SHP77 (cell line): ENCODE results near the gene USP32.
"Not testable (repeated sequence)": the region's sequence is repeated elsewhere in the genome, so short reads cannot be mapped to it uniquely, and the experiment has no call there.

ENCODE experiments used
- DNase-seq, 2 experiments: peaks; one replicate each; lab custom pipeline; 2025; lab: John Stamatoyannopoulos, UW

USP32 gene

GRCh38 chr17:60392042-60392844 lies at the start of gene USP32:
Gene USP32, minus strand, starts transcription at chr17:60392133. Its CDS starts 194 bp downstream, at chr17:60391939.
- peak; percentile 92 to 96 for DNase-seq

- no peak for DNase-seq
These were observed 47.6 kb upstream of the USP32 start for GRCh38 chr17:60439501-60439900.

- no peak for DNase-seq
These were observed 44.7 kb upstream of the USP32 start for GRCh38 chr17:60436676-60437075.

- peak; percentile 66 to 77 for DNase-seq
These were observed 43.6 kb upstream of the USP32 start for GRCh38 chr17:60435244-60436167.

GRCh38 chr17:60433021-60433997 lies 41.4 kb upstream of the USP32 start:
- not testable (repeated sequence) for DNase-seq

GRCh38 chr17:60430561-60430960 lies 38.6 kb upstream of the USP32 start:
- DNase-seq: not testable (repeated sequence)

- DNase-seq: not testable (repeated sequence)
These were observed 36.6 kb upstream of the USP32 start for GRCh38 chr17:60428491-60428890.

GRCh38 chr17:60426596-60426995 lies 34.7 kb upstream of the USP32 start:
- DNase-seq: no peak

- DNase-seq: no peak
These were observed 33.7 kb upstream of the USP32 start for GRCh38 chr17:60425626-60426025.

GRCh38 chr17:60423865-60424264 lies 31.9 kb upstream of the USP32 start:
- DNase-seq: no peak

GRCh38 chr17:60422162-60422665 lies 30.3 kb upstream of the USP32 start, which contains the start of gene CHCT1:
Gene CHCT1, plus strand, starts transcription at chr17:60422489. Its CDS starts 104 bp downstream, at chr17:60422593.
- no peak for DNase-seq

GRCh38 chr17:60421273-60422161 lies 29.6 kb upstream of the USP32 start:
- peak; percentile 14 to 38 for DNase-seq

GRCh38 chr17:60419875-60420274 lies 27.9 kb upstream of the USP32 start:
- DNase-seq: not testable (repeated sequence)

- DNase-seq: not testable (repeated sequence)
These were observed 27.1 kb upstream of the USP32 start for GRCh38 chr17:60419003-60419402.

GRCh38 chr17:60416368-60416925 lies 24.5 kb upstream of the USP32 start:
- no peak for DNase-seq

GRCh38 chr17:60415146-60415545 lies 23.2 kb upstream of the USP32 start:
- DNase-seq: no peak

GRCh38 chr17:60412701-60413100 lies 20.8 kb upstream of the USP32 start:
- no peak for DNase-seq

GRCh38 chr17:60410001-60410400 lies 18.1 kb upstream of the USP32 start:
- DNase-seq: no peak

- no peak for DNase-seq
These were observed 15.0 kb upstream of the USP32 start for GRCh38 chr17:60406887-60407286.

- no peak for DNase-seq
These were observed 12.0 kb upstream of the USP32 start for GRCh38 chr17:60403962-60404361.
